GM18520 (cell line): ENCODE data around the gene ERG.

ENCODE experiments used
- ATAC-seq: cut with Tn5 transposase; IDR thresholded peaks from one replicate; pipeline ENCODE4 v1.9.1; 2021; ENCODE audit not compliant: unreplicated experiment

ERG gene

GRCh38 chr21:38475519-38475918 lies 22.8 kb downstream of the ERG start:
- ATAC-seq = no peak

DNA sequence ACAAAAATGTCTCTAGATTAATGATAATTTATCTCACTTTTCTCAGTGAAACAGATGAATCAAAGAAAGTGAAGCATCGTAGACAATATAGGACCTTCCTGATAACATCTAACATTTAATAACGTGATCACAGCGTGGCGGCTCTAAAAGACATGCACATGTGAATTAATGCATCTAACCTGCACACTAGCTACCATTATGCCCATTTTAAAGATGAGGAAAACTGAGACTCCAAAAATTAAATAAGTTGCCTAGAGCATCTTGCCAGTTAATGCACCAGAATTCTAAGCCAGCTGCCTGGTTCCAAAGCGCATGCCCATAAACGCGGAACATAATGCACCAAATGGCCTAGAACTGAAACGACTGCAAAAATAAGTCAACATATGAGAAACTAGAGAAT lies 23.5 kb downstream of the ERG start:
- ATAC-seq = no peak

- no peak for ATAC-seq
These were observed 24.2 kb downstream of the ERG start for GRCh38 chr21:38474124-38474523.

DNA sequence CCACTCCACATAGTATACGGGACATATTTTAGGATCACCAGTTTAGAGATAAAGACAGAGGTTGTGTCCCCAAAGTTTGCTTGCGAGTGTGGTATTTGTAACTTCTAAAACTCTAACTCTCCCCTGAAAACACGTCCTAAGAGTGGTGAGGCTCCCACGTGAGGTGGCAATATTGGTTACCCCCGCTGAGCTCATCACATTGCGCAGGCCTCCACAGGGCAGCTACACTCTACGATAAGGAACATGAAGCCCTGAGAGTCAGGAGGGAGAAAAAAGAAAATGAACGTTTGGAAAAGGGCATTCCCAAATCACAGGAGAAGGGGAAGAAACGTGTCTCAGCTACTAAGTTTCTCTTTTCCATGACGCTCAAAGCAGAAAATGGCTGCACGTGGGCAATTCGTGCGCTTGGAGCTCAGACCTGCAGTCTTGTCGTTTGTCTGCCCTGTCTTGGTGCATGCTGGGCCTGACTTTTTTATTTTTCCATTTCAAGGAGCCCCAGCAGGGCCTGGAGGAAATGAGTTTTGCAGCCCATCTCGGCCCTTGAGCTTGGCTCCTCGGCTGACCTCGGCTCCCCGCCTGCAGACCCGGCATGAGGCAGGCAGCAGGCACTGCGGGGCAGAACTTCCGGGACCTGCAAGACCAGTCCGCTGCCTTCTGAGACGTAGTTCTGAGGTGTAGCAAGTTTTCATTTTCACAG lies 25.7 kb downstream of the ERG start:
- ATAC-seq = no peak

- no peak for ATAC-seq
These were observed 26.5 kb downstream of the ERG start for GRCh38 chr21:38471766-38472165.

GRCh38 chr21:38470755-38471154 lies 27.5 kb downstream of the ERG start:
- ATAC-seq = no peak

DNA sequence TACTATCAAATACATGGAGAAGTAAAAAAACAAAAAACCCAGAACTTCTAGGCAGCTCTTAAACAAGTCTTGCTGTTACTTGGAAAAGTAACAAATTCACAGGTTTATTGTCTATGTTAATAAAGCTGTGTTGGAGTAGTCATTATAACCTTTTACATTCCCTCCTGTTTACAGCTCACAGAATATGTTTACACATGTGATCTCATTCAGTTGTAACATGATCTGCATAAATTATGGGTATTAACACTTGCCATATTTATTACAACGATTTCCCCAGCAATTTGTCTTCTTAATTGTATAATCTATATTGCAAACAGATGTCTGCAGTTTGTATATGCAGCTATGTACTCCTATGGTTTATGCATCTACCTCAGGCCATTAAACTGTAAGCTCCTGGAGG lies 28.6 kb downstream of the ERG start:
- ATAC-seq = no peak

GRCh38 chr21:38468989-38469388 lies 29.3 kb downstream of the ERG start:
- ATAC-seq = no peak

- ATAC-seq = no peak
These were observed 30.4 kb downstream of the ERG start for GRCh38 chr21:38467911-38468310.

DNA sequence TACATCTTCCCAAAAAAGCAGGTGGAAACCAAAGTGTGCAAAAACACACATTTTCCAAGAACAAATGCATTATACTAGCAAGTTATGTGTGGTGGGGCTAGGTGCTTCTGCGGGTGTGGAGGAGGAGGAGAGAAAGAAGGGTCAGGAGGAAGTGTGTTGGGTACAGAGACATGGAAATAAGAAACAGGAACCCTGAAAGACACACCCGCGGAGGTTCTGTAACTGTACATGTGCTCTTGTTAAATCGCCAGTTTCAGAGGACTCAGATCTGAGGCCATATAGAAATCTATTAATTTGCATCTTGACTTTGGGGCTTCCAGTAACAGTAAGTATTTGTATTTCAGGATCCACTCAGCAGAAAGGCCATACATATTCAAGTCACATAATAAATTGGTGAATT lies 30.9 kb downstream of the ERG start:
- ATAC-seq = no peak

- no peak for ATAC-seq
These were observed 38.0 kb downstream of the ERG start for GRCh38 chr21:38460171-38460742.

GRCh38 chr21:38459490-38459889 lies 38.8 kb downstream of the ERG start:
- no peak for ATAC-seq

- no peak for ATAC-seq
These were observed 42.9 kb downstream of the ERG start for GRCh38 chr21:38455403-38455802.

GRCh38 chr21:38454702-38455101 lies 43.6 kb downstream of the ERG start:
- no peak for ATAC-seq

- no peak for ATAC-seq
These were observed 44.1 kb downstream of the ERG start for GRCh38 chr21:38454161-38454560.

DNA sequence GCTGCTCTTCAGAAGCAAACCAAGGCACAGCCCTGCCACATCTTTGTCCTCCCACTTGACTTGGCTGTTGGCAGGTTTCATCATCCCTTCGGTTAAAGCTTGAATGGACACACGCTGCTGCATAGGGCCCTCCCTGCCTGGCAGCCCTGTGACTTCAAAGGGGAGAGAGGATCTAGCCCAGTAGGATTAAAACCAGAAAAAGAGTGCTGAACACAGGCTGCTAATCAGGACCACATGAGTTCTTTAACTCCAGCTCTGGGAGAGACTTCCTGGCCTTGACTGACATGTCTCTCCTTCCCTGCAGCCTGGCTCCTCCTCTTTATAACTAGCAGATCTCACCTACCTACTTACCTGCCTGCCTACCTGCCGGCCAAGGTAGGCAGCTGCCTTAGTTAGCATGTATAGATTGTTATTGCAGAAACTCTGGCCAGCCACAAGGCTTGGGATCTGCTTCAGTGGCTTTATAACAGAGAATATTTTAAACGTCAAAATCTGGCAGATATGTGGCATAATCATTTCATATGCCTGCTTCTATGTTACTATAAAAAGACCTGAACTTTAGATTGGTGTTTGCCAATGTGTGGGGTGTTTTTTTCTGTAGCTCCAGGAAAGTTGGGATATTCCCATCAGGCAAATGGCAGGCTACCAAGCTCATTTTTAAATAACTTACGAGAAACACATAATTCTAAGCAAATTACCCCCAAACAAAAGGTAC lies 49.4 kb downstream of the ERG start:
- no peak for ATAC-seq

- ATAC-seq = no peak
These were observed 50.7 kb downstream of the ERG start for GRCh38 chr21:38447611-38448010.

DNA sequence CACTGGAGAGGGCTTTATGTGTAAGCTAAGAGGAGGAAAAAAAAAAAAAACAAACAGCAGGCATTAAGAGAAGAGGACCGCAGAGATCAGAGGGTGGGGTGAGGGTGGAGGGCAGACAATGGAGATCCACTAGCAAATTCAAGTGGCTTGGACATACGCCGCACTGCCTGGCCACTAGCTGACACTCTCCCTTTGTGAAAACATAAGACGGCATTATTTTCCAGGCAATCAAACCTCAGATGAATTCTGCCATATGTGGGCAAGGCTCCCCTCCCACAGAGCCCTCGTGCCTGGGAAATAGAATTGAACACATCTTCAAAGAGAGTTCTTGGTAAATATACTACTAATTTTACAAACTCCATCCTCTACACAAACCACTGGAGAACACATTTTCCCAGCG lies 53.6 kb downstream of the ERG start:
- ATAC-seq = no peak

DNA sequence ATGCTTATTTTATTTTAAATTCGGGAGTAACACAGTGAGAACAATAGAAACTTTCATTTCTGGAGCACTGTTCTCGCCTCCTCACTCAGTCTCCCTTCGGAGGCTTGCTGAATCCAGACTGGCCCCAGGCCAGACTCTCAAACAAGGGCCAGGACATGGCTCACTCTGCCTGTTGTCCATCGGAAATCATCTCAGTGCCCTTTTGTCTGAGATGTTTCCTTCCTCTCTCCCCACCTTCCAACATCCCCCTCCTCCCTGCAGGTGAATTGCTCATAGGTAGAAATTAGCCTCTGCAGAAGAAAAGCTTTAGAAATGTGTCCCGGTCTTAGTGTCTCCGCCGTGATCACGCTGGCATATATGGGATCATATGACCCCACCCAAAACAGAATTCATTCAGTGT lies 55.2 kb downstream of the ERG start:
- ATAC-seq = no peak

DNA sequence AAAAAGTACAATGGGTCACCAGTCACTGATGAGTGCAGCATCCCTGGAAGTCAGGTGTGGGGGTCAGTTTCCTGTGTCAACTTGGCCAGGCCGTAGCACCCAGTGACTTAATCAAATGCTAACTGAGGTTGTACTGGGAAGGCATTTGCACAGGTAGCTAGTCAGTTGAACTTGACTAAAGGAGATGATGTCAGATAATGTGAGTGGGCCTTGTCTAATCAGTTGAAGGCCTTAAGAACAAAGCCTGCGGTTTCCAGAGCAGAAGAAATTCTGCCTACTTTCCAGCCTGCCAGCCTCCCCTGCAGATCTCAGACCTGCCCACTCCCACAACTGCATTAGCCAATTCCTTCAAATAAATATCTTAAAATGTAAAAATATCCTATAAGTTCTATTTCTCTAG lies 57.1 kb downstream of the ERG start:
- no peak for ATAC-seq

- no peak for ATAC-seq
These were observed 57.5 kb downstream of the ERG start for GRCh38 chr21:38440746-38441145.

DNA sequence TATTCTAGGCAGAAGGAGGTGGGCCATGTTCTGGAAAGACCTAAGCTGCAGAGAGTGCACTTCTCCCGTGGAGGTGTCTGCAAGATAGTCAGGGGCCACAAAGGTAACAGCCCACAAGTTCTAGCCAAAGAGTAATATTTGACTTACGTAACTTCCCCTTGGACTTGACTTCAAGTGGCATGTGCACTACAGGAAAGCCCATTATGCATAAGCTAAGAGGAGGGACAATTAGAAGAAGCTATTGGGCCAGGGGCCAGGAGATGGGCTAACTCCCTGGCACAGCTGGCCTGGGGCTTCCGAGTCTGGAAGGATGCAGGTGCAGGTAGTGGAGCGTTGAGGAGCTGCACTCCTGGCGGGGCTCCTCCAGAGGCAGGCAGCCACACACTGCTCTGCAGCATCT lies 58.3 kb downstream of the ERG start:
- no peak for ATAC-seq
